DMS 273 (cell line): ENCODE data around the gene PLCH2.
"Not testable (repeated sequence)": the region's sequence is repeated elsewhere in the genome, so short reads cannot be mapped to it uniquely, and the experiment has no call there.

Experiments
- DNase-seq: peaks from one replicate; lab custom pipeline; 2025; ENCODE audit not compliant: unreplicated experiment; lab: John Stamatoyannopoulos, UW

The PLCH2 gene

DNA sequence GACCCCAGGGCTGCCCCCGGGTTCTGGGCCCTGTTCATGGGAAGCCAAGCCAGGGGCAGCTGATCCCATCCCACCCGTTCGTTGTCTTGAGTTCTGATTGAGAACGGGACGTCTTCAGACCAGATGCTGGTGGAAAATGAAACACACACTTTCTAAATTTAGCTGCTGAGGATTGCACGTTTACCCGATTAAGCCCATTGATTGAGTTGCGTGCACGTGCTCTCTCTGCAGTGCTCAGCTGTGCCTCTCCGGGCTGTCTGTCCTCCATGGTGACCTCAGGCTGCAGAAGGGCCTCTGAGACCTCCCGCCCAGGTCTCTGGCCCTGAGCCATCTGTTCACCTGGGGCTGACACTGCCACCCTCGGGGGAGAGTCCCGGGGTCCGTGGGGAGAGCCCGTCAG lies 36.7 kb upstream of the PLCH2 start:
- DNase-seq, result no peak

DNA sequence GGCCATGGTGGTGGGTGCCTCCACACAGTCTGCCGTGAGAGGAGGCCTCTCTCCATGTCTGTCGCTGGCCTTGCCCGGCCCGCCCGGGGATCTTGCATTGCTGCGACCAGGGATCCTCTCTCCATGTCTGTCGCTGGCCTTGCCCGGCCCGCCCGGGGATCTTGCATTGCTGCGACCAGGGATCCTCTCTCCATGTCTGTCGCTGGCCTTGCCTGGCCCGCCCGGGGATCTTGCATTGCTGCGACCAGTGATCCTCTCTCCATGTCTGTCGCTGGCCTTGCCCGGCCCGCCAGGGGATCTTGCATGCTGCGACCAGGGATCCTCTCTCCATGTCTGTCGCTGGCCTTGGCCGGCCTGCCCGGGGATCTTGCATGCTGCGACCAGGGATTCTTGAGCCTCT lies 35.7 kb upstream of the PLCH2 start:
- DNase-seq, result not testable (repeated sequence)

DNA sequence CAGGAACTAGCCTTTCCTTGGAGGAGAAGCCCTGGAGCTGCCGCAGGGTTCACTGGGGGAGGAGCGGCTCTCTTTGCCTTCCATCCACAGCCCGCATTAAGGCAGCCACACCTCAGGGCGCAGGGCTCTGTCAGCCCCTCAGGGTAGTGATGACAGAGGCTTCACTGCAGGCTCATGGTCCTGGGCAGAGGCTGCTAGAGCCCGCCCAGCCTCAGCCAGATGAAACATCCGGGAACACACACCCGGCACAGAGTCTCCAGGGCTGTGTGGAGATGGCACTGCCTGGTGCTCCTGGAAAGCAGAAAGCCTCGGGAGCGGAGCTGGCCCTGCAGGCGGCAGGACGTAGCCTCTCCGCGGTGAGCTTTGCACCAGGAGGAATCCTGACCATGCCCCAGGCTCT lies 34.3 kb upstream of the PLCH2 start:
- DNase-seq, result no peak

DNA sequence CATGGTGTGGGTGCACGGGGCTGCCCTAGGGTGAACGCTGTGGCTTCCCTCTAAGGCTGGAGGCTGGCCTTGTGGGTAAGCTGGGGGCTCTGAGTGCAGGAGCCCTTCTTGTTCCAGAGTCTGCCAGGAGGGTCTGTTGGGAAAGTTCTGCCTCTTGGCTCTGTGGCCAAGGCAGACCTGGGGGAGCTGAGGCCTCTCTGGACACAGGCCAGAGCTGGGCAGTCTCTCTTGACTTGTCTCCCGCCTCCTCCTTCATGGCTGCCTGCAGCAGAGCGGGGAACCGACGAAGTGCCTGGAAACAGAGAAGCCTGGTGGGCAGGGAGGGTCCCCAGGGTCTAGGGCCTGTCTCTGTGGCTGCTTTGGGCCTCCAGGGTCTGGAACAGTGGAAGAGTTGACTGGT lies 33.4 kb upstream of the PLCH2 start:
- DNase-seq, result no peak

DNA sequence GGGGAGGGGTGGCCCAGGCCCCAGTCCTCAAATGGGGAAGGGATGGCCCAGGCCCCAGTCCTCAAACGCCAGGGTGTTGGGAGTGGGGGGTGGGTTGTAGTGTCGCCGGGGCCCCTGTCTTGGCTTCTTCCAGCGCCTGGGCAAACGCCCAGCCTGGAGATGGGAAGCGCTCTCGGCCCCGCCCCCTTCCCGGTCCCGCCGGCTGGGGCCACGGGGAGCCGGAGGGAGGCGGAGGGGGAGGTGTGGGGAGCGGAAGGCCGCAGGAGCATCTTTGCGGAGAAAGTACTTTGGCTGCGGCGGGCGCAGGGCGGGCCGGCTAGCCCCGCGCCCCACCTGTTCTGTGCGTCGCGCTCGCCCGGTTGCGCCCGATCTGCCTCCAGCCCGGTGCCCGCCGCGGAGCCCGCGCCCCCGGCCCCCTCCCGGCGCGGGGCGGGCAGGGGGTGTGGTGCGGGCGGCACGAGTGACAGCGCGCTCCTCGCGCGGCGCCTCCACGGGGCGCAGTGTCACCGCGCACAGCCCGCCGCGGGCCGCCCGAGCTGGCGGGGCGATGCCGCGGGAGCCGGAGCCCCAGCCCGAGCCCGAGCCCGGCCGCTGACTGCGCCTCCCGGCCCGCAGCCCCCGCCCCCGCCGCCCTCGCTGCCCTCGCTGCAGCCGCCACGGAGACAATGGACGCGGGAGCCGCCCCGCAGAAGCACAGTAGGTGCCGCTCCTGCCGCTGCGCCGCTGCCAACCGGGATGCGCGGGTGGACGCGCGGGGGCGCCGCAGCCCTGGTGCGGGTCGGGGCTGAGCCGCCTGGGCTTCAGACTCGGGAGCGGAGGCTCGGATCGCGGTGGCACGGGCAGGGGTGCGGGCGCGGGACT lies 32.6 kb upstream of the PLCH2 start:
- peak; percentile 65 for DNase-seq

DNA sequence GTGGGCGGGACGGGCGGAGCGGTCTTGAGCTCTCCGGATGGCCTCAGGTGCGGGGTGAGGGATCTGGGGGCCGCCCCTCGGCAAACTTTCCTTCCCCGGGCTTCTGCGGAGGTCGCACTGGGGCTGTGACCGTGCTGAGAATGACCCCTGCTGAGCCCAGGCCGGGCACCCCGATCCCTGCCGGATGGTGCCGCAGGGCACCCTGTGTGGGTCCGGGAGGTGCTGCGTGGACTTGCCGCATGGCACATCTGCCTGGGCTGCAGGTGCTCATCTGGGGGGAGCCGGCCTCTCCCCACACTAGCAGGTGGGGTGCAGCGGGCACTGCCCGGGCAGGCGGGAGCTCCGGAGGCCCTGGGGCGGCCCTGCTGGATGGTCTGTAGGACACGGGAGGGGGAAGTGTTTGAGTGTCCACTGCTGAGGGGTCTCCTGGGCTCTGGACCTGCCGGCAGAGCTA lies 31.9 kb upstream of the PLCH2 start:
- no peak for DNase-seq

DNA sequence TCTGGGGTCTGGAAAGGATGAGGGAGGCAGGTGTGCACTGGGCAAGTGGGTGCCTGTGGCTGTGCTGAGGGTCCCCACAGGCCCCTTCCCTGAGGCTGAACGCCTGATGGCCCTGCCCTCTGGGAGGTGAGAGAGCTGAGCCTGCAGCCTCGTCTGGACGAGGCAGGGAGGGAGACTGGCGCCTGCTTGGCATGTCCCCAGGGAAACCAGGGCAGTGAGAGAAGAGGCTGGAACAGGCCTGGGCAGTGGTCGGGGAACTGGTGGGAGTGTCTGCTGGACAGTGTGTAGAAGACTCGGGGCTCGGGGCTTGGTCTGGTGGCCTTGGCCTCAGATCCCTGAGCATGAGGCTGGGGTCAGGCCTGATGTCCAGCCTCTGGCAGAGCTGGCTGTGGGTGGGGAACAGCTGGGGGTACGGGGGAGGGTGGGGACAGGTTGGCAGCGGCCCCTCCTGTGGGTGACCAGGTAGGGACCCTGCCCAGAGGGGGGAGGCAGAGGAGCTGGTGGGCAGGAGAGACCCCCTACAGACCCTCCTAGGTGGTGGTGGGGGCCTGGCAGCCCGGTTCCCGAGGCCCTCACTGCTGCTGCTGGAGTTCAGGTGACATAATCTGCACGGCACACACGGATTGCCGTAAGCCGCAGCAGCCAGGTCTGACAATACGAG lies 30.8 kb upstream of the PLCH2 start:
- DNase-seq, result peak; percentile 46

DNA sequence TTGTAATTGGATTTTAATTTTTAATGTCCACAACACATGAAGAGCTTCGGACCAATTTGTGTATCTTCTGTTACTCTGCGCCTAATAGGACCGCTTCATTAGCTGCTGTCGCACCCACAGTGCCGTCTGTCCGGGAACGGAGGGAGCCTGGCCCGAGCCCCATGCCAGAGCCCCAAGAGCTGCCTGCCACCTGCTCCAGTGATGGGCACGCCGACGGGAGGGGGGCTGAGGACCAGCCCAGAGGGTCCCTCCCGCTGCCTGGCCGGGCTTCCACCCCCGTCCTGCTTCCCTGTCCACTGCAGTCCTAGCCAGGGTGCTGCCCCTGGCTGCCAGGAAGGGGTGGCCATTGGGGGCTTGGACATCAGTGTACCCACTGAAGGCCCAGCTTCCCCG lies 30.3 kb upstream of the PLCH2 start:
- DNase-seq, result no peak

DNA sequence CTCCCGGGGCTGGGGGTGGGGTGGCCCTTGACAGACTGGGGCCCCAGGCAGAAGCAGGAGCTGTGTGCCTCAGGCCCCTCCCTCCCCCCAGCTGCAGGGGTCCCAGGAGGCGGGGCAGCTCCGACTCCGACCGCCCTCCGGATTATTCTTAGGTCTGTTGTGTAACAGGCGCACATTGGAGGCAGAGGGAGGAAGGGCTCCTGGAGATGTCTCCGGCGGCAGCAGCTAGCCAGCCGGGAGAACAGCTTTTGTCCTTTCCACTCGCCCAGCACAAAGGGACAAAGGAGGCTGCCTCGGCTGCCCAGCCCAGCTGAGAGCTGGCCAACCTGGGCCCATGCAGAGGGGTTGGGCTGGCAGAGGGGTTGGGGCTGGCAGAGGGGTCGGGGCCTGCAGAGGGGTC lies 29.7 kb upstream of the PLCH2 start:
- peak; percentile 40 for DNase-seq

DNA sequence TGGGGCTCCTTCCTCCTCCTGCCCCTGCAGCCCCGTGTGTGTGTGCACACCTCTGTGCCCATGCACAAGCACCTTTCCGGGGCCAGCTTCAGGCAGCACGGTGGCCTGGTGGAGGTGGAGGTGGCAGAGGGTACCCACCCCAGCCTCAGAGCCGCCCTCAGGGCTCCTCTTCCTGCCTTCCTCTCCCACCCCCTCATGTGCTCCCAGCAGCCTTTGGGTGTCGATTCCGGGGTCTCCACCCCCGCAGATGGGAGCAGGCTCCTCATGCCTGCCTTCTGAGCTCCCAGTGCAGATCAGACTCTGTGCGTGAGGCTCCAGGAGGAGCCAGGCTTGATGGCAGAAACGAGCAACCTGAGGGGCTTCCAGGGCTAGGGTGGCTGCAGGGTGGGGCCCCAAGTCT lies 29.2 kb upstream of the PLCH2 start:
- no peak for DNase-seq

DNA sequence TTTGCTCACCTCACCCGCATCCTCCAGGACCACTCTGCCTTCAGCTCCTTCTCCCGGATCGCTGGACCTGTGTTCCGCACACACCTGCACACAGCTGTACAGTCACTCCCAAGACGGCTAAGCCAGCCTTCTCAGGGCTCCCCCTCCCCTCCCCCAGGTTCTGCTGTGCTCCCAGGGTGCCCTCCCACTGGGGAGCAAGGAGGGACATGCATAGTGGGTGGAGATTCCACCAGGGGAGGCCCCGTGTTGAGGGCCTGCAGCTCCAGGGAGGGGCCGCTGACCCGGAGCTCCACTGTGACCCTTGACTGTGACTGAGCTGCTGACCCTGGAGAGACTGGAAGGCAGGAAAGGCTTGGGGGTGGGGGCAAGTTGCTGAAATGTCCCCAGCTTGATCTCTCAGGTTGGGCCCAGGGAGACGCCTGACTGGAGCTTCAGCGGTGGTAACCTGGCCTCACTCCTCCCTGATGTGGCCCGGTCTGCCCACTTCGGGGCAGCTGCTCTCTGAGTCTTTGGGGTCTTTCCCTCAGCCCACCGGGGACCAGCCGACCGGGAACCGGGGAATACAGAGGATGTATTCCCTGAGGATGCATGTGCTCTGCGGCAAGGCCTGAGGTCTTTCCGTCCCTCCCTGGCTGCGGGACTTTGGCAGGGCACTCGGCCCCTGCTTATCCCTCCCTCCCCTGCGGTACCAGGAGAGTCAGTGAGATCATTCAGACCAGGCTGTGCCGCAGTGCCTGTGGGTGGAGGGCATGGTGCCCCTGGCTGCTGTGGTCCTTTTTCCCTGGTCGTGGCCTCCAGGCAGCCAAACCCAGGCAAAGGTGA lies 28.6 kb upstream of the PLCH2 start:
- DNase-seq, result peak; percentile 68

DNA sequence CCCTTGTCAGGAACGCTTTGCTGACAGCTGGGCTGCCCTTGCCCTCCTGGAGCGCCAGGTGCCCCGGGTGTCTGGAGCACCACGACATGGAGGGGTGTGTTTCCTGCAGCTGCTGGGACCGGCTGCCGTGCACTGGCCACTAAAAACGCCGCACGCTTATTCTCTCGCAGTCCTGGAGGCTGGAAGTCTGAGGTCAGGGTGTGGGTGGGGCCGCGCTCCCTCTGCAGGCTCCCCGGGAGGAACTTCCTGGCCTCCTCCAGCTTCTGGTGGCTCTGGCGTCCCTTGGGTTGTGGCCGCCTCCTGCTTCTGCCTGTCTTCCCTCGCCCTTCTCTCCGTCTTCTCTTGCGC lies 28.0 kb upstream of the PLCH2 start:
- peak; percentile 68 for DNase-seq

DNA sequence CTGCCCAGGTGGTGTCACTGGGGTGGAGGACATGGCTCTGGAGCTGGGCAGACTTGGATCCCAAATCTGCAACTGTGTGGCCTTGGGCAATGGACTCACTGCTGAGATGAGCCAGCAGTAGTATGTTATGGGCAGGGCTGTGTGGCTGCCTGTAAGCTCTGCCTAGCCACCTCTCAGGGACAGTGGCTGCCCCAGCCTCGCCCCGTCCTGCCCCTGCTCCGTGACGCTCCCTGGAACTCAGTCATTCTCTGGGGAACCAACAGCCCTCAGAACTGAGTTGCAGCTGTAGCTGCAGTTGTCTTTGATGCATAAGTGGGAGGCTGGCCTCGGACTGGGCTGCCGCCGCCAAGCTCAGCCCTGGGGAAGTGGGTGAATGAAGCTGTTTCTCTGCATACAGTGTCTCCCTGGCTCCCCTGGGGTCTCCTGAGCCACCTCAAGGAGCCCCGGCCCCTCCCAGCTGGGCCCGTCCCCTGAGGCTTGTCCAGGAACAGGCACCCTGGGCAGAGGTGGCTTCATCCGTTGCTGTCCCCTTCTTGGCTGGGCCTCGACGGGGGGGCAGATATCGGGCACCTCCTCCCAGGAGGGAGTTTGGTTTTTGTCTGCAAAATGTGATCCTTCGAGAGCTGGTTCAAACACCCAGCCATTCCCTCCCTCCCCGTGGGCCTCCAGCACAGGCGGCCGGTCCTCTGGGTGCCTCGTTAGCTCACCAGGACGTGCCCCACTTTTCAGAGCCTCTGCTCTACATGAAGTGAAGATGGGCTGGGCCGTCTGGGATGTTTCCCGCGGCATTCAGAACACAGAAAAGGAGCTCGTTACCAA lies 26.2 kb upstream of the PLCH2 start:
- DNase-seq, result no peak

DNA sequence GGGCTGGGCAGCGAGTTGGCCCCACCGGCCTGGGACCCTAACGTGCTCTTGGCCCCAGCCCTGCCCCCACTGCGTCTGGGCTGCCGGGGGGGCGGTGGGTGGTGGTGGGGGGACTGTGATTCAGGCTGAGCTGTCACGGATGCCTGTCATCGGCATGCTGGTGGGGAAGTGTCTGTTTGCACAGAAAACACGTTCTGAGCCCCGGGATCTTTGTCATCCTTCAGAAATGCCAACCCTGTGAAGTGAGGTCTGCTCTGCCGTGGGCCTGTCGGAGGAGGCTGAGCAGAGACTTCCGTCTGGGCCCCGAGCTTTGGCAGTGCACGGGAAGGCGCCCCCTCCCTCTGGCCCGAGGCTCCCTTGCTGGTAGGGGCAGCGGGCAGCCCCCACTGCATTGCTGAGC lies 24.3 kb upstream of the PLCH2 start:
- DNase-seq, result peak; percentile 52

DNA sequence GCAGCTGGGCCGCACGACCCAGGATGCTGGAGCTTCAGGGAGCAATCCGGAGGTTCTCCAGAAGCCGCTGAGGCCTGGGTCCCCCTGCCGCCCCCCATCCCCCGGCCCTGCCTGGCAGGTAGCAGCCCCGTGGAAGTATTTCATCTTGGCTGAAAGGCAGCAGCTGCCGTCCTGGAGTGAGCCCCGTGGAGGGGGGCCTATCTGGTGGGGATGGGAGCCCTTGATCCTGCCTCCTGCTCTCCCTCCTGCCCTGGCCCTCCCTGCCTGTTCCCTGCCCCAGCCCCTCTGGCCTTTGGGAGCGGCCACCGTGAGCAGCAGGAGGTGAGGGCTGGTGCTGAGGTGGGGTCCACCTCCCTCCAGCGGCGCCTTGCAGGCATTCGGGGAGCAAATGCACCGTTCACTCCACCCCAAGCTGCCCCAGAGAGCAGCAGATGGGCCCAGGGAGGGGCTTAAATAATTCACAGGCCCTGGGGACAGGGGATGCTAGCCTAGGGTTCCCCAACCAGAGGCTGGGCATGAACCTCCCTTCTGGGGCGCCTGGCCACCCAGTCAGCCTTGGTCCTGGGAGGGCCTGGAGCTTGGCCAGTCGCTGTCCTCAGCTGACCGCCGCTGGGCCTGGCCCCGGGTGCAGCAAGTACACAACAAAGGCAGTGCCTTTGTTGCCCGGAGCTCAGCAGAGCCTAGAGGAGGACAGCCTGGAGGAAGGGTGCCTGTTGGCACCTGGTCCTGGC lies 23.7 kb upstream of the PLCH2 start:
- DNase-seq, result peak; percentile 83

DNA sequence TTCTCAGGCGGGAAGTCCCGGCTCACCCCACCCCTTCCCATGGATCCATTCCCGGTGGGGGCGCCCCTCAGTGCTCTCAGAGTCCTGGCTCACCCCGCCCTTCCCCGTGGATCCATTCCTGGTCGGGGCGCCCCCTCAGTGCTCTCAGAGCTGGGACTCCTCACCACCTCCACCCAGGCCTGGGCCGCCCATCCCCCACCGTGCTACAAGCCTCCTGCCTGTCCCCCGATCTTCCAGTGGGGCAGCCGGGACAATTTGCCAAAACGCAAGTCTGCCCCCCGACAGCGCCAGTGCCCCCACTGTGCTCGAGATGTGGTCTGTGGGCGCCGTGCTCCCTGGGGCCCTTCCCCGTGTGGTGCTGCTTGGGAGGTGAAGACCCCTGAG lies 23.2 kb upstream of the PLCH2 start:
- DNase-seq, result no peak

DNA sequence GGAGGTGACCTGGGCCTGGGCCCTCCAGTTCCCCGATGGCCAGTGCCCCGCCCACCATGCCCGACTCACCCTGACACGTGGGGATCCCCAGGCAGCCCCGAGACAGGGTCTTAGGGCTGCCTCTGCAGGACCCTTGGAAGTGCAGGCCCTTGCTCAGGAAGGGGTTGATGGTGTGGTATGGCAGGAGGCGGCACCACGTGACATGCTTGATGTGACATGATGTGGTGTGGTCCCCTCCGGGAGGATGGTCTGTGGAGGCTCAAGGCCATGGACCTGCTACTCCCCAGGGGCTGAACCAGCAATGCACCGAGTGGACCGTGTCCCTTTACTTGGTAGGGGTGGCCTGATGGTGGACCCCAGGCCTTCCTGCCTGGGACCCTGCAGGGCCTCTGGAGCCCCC lies 21.9 kb upstream of the PLCH2 start:
- no peak for DNase-seq

DNA sequence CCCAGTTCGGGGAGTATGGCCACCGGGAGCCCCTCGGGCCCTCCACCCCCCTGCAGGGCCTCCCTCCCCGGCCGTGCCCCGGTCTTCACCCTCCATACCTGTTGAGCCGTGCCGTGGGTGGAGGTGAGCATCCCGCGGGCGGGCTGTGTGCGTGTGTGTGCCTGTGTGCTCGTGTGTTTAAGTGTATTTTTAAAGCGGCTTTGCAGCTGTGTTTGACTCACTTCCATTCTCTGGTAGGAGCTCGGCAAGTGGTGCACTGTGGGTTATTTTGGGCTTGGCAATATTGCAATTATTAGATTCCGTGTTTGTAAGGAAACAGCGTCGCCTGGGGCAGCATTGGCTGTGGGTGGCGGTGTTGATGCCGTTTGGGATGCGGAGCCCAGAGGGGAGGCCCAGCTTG lies 20.3 kb upstream of the PLCH2 start:
- no peak for DNase-seq

DNA sequence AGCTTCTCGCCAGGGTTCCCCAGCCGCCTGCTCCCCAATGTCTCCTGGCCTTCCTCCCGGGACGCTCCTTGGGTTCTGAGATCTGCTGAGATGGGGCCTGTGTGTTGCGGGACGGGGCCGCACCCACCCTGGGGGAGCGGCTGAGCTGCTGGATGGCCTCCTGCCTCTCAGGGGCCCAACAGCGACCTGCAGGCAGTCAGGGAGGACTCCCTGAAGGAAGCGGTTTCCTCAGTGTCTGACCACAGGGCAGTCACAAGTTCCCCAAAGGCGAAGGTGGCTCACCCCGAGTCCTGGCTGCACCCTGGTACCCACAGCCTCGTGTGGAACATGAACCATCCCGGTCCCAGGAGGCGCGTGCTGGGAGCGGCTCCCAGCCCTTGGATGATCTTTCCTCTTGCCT lies 18.6 kb upstream of the PLCH2 start:
- no peak for DNase-seq

DNA sequence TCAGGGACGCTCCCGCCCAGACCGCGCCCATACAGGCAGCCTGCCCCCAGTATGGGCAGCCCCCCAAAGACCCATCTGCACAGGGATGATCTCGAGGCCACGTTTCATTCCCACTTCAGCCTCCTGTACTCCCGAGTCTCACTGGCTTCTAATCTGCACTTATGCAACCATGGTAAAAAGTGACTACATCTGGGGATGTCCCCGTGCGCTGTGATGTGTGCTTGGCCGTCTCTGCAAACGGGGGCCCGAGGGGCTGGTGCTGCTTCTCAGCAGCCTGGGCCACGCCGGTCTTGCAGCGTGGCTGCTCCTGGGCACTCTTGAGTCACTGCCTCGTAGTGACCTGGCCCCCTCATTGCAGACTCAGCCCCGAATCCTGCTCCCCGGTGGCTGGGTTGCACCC lies 17.4 kb upstream of the PLCH2 start:
- DNase-seq, result no peak
